MCF 10A (cell line): Measurements from ENCODE around the gene SMIM35. TPM values are rescaled to one million over a fixed set of nuclear protein-coding genes. Genes with fewer than 3 reads are reported as not detected.

Experiments
- BruUV-seq: library from RNA; stranded (reverse); fragments of 400-500 nt; replicated peaks from 2 replicates; lab custom pipeline; 2021; lab: Mats Ljungman, UMichigan
- CTCF ChIA-PET: fragments of 300-600 bp; sonication (Branson Sonifier 250); formaldehyde crosslinking; extraction: SDS; loops from one replicate; lab custom pipeline; 2021; ENCODE audit warnings: antibody characterized with exemption, inconsistent platforms; lab: Yijun Ruan, JAX
- POLR2A ChIA-PET: fragments of 300-600, 350-650 bp; sonication (Branson Sonifier 250); formaldehyde crosslinking; extraction: SDS; loops from one replicate; lab custom pipeline; 2020; ENCODE audit warnings: antibody characterized with exemption, inconsistent platforms; lab: Yijun Ruan, JAX
- DNase-seq: peaks from one replicate; pipeline ENCODE4 v3.0.0-alpha.2; 2018; ENCODE audit not compliant: unreplicated experiment
- H3K27ac Mint-ChIP-seq: one replicate; pipeline ENCODE4 v1.8.0; 2022; ENCODE audit warnings: mild to moderate bottlenecking, low read depth, mixed read lengths; ENCODE audit not compliant: unreplicated experiment
- H3K27me3 Mint-ChIP-seq: one replicate; pipeline ENCODE4 v1.8.0; 2022; ENCODE audit warnings: mixed read lengths; ENCODE audit not compliant: insufficient read depth, unreplicated experiment
- H3K36me3 Mint-ChIP-seq: one replicate; pipeline ENCODE4 v1.8.0; 2022; ENCODE audit warnings: mild to moderate bottlenecking, moderate library complexity, mixed read lengths; ENCODE audit not compliant: insufficient read depth, unreplicated experiment
- H3K4me1 Mint-ChIP-seq: one replicate; pipeline ENCODE4 v1.8.0; 2022; ENCODE audit warnings: mixed read lengths; ENCODE audit not compliant: insufficient read depth, unreplicated experiment
- H3K4me3 Mint-ChIP-seq: one replicate; pipeline ENCODE4 v1.8.0; 2022; ENCODE audit warnings: mild to moderate bottlenecking, moderate library complexity, mixed read lengths; ENCODE audit not compliant: unreplicated experiment
- H3K9me3 Mint-ChIP-seq: one replicate; pipeline ENCODE4 v1.8.0; 2022; ENCODE audit warnings: mixed read lengths; ENCODE audit not compliant: unreplicated experiment
- CTCF ChIP-seq: fragments of 200-600 bp; IDR thresholded peaks from one replicate; pipeline ENCODE4 v1.8.0; 2022; ENCODE audit warnings: antibody characterized with exemption, mild to moderate bottlenecking; ENCODE audit not compliant: unreplicated experiment
- intact Hi-C: fragments of 100-400 bp; cut with micrococcal nuclease; formaldehyde crosslinking; loops from 2 replicates; pipeline ENCODE4 v1.14.1; 2022
- total RNA-seq: library from RNA; stranded (reverse); gene quantifications from 2 replicates; pipeline ENCODE4 v1.2.3, GENCODE V29; 2022

SMIM35 gene
- total RNA-seq, 1 experiment from 2014 or later, result not detected

- TF ChIP-seq CTCF, result no peak
- Mint-ChIP-seq H3K27ac (no peak overlapping the region), H3K36me3 (no peaks in the 10 kb centered on the region), H3K9me3 (no peaks in the 10 kb centered on the region), H3K4me1 (no peaks in the 10 kb centered on the region), H3K4me3 (no peak overlapping the region), H3K27me3 (no peaks in the 10 kb centered on the region)
- POLR2A ChIA-PET, result interaction anchor here (0.7 kb wide), 1 partner anchor 14 kb away, joined by 3 read pairs; no protein-coding TSS in a partner anchor
- intact Hi-C loops, result no loop called here
- DNase-seq, result no peak
- CTCF ChIA-PET, result interaction anchor here (1.0 to 1.3 kb wide), 2 partner anchors 53 to 156 kb away, joined by 4 to 6 read pairs; no protein-coding TSS in a partner anchor
- no TSS peak for BruUV-seq
Measured at GRCh38 chr11:118000067-118000849, 86.5 kb downstream of the SMIM35 start.

- TF ChIP-seq CTCF, result no peak
- H3K4me3 Mint-ChIP-seq, result no peak overlapping the region
- no peak overlapping the region for H3K27ac Mint-ChIP-seq
- CTCF ChIA-PET, result no interaction called here
- H3K9me3 Mint-ChIP-seq, result no peaks in the 10 kb centered on the region
- H3K4me1 Mint-ChIP-seq, result no peaks in the 10 kb centered on the region
- no peaks in the 10 kb centered on the region for H3K27me3 Mint-ChIP-seq
- no TSS peak for BruUV-seq
- POLR2A ChIA-PET, result interaction anchor here (0.7 kb wide), 1 partner anchor 14 kb away, joined by 3 read pairs; no protein-coding TSS in a partner anchor
- DNase-seq, result no peak
- H3K36me3 Mint-ChIP-seq, result no peaks in the 10 kb centered on the region
- intact Hi-C loops, result no loop called here
Measured at GRCh38 chr11:117999354-117999993, 87.3 kb downstream of the SMIM35 start.

- no peak overlapping the region for H3K4me3 Mint-ChIP-seq
- H3K27me3 Mint-ChIP-seq, result no peaks in the 10 kb centered on the region
- BruUV-seq, result no TSS peak
- TF ChIP-seq CTCF, result no peak
- H3K4me1 Mint-ChIP-seq, result no peaks in the 10 kb centered on the region
- H3K36me3 Mint-ChIP-seq, result no peaks in the 10 kb centered on the region
- H3K9me3 Mint-ChIP-seq, result no peaks in the 10 kb centered on the region
- intact Hi-C loops, result no loop called here
- no peak for DNase-seq
- no peak overlapping the region for H3K27ac Mint-ChIP-seq
- ChIA-PET POLR2A (no interaction called here), CTCF (interaction anchor here (1.4 kb wide), 1 partner anchor 52 kb away, joined by 4 read pairs; no protein-coding TSS in a partner anchor)
Measured at GRCh38 chr11:117998664-117999353, 88.0 kb downstream of the SMIM35 start.
